Sciatic nerve (tissue), 2 donors: ENCODE data around the gene RALGAPB. TPM values are rescaled to one million over a fixed set of nuclear protein-coding genes. Genes with fewer than 3 reads are reported as not detected.
"Not testable (repeated sequence)": the region's sequence is repeated elsewhere in the genome, so short reads cannot be mapped to it uniquely, and the experiment has no call there.

Experiments
- ATAC-seq: fragments of 200-7000 bp; cut with Tn5 transposase; one replicate; pipeline ENCODE4 v1.9.1; 2020; ENCODE audit warnings: mild to moderate bottlenecking, moderate library complexity
- DNase-seq: peaks from one replicate; pipeline ENCODE4 v3.0.0-alpha.2; 2020; ENCODE audit warnings: low spot score
- intact Hi-C: fragments of 100-400 bp; cut with DNase I; formaldehyde crosslinking; loops from one replicate; pipeline ENCODE4 v1.14.2; 2022
- total RNA-seq: library from RNA; stranded (reverse); fragmentation: NEBNext Ultra II Directional; extraction: Animal tissue kit (Norgen Biotek cat#: 25700); gene quantifications from one replicate; pipeline ENCODE4 v1.2.1, GENCODE V29; 2021
- donor health status: DM: no; HTN: no; CAD: no.
- donor health status: DM: no; HTN: no; CAD: no.

Gene RALGAPB
- total RNA-seq, 1 donor from 2014 or later = 40.9 TPM

DNA sequence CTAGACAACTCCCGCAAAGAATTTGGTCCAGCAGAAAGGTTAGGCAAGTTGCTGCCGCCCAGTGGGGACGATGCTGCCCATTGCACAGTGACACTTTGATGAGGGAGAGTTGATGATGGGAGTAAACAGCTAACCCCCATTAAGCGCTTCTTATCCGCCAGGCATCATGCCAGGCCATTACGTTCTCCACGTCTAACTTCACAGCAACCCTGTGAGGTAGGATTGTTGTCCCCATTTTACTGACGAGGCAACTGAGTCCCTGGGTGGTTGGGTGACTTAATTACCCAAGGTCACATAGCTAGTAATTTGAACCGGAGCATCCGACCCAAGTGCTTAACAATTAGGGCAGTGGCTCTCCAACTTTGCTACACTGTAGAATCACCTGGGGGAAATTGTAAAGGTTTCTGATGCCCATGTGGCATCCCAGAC lies 738 bp downstream of the RALGAPB start:
- DNase-seq (no peak), ATAC-seq (no peak)
- intact Hi-C loops = no loop called here

DNA sequence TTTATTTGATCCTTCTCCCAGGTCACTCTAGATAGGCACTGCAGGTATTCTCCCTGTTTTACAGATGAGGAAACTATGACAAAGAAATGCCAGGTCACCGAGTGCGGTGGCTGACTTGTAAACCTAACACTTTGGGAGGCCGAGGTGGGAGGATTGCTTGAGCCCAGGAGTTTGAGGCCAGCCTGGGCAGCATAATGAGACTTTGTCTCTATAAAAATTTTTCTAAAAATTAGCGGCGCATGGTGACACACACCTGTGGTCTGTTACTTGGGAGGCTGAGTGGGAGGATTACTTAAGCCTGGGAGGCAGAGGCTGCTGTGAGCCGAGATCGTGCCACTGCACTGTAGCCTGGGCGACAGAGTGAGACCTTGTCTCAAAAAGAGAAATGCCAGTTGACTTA lies 5.1 kb downstream of the RALGAPB start:
- intact Hi-C loops = no loop called here
- ATAC-seq = no peak
- no peak for DNase-seq

DNA sequence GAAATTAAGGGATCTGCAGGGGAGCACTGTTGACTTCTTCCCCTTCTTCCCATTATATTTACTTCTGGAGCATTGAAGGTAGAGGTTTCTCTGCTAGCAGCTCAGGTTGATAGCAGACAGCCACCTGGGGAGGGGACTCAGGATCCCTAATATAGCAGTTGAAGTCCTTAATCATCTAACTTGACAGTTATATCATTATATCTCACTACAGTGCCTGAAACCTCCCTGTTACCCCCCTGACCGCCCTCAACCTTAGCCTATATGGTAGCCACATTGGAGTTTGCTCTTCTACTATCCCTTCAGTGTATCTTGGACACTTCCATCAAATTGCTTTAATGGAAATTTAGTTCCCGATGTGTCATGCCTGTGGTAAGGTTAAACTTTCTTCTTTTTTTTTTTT lies 7.0 kb downstream of the RALGAPB start:
- DNase-seq (no peak), ATAC-seq (no peak)
- intact Hi-C loops = no loop called here

DNA sequence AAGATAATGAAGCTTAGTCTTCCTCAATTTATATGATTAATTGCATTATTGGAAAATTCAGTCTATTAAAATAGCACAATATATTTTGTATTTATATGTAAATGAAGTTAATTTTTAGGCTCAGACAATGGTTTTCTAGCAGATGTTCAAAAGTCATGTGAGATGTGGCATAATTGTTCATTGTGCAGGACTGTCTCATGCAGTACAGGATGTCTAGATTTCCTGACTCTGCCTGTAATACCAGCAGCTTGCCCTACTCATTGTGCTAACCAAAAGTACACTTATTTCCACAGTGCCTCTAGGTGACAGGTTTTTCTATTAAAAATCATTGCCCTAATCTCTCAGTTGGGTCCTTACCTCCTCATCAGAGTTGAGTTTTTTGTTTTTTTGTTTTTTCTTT lies 12.4 kb downstream of the RALGAPB start:
- intact Hi-C loops = no loop called here
- ATAC-seq = no peak

DNA sequence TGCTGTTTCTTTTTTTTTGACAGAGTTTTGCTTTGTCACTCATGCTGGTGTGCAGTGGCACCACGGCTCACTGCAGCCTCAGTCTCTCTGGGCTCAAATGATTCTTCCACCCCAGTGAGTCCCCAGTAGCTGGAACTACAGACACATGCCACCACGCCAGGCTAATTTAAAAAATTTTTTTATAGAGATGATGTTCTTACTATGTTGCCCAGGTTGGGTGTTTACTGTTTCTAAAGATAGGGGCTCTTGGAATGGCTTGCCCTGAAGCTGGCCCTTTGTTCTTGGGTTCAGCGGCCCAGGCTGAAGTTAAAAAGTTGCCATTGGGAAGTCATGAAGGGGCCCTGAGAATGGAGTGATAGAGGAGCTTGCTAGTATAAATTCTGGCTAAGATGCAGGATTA lies 16.5 kb downstream of the RALGAPB start:
- ATAC-seq (no peak), DNase-seq (no peak)
- intact Hi-C loops = no loop called here

More for the DNA sequence above, 12.4 kb downstream of the RALGAPB start:
- no peak for DNase-seq

DNA sequence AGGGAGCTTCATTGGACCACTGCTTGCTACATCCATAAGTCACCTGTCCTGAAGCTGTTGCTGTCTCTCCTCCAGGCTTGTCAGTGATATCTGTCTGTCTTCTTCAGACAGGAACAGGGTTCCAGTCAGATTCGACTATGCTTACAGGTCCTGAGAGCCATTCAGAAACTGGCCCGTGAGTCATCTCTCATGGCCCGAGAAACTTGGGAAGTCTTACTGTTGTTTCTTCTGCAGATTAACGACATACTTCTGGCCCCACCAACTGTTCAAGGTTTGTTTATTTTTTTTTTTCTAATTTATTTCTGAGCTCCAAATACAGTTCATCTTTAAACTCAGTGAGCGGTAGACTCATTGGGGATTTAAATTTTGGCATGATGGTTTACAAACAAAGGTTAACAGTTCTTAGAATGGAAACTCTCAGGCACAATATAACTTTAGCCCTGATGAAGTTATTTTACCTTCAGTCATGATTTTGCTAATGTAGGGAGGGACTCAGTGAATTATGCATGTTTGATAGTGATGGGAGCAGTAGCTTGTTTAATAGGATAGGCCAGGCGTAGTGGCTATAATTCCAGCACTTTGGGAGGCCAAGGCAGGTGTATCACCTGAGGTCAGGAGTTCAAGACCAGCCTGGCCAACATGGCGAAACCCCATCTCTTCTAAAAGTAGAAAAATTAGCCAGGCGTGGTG lies 24.7 kb downstream of the RALGAPB start:
- DNase-seq (no peak), ATAC-seq (no peak)
- intact Hi-C loops = no loop called here

DNA sequence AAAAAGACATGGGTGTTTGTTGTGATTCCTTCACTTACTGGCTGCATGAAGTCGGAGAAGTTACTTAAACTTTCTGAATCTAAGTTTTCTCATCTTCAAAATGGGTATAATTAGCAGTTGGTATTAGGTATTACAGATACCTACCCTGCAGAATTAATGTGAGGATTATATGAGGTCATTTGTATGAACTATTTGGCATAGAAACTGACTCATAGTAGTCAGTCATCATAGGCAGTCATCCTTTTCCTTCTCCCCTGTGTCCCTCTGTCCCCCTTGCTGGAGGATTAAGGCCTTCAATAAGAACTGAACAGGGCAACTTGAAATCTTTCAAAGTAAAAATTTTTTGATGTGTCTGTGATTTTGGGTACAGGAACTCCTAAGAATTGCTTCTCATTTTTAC lies 26.3 kb downstream of the RALGAPB start:
- ATAC-seq (no peak), DNase-seq (no peak)
- intact Hi-C loops = no loop called here

DNA sequence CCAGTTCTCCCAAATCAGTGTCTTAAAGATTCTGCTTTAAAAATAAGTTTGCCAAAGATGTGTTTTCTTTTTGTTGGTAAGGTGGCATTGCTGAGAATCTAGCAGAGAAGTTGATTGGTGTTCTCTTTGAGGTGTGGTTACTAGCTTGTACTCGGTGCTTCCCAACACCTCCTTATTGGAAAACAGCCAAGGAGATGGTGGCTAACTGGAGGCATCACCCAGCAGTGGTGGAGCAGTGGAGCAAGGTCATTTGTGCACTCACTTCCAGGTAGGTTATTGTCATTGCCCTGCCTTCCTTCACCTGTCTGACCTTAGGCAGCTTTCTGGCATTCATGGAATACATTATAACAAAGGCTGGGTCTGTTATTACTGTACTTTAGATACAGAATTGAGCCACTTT lies 26.7 kb downstream of the RALGAPB start:
- DNase-seq (no peak), ATAC-seq (no peak)
- intact Hi-C loops = no loop called here

DNA sequence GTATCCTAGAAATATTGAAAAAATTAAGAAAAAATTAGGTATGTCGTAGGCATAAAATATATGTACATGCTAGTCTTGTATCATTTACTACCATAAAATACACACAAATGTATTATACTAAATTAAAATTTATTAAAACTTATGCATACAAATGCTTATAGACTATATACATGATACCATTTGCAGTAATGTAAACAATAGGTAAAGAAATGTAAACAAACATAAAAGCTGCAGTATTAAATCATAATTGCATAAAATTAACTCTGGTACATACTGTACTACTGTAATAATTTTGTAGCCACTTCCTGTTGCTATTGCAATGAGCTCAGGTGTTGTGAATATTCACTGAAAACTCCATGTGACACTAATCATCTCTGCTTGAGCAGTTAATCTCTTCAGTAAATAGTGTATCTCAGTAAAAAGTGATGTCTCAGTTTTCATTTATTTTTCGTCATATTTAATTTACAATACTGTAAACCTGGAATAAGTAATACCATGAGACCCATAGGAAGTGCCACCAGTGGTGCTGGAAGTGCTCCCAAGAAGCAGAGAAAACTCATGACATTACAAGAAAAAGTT lies 29.3 kb downstream of the RALGAPB start:
- DNase-seq = no peak
- intact Hi-C loops = no loop called here
- ATAC-seq = no peak

DNA sequence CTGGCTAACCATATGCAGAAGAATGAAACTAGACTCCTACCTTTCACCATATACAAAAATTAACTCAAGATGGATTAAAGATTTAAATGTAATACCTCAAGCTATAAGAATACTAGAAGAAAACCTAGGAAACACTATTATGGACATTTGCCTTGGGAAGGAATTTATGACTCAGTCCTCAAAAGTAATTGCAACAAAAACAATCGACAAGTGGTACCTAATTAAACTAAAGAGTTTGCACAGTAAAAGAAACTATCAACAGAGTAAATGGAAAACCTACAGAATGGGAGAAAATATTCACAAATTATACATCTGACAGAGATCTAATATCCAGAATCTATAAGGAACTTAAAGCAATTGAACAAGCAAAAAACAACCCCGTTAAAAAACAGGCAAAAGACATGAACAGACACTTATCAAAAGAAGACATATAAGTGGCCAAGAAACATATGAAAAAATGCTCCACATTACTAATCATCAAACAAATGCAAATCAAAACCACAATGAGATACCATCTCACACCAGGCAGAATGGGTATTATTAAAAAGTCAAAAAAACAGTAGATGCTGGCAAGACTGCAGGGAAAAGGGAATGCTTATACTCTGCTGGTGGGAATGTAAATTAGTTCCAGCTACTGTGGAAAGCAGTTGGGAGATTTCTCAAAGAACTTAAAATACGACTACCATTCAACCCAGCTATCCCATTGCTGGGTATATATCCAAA lies 31.9 kb downstream of the RALGAPB start:
- DNase-seq (no peak), ATAC-seq (no peak)
- intact Hi-C loops = no loop called here

DNA sequence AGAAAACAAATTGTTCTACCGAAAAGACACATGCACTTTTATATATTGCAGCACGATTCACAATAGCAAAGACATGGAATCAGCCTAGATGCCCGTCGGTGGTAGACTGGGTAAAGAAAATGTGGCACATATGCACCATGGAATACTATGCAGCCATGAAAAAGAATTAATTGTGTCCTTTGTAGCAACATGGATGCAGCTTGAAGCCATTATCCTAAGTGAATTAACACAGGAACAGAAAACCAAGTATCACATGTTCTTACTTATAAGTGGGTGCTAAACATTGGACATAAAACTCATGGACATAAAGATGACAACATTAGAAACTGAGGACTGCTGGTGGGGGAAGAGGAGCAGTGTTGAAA lies 32.4 kb downstream of the RALGAPB start:
- ATAC-seq = no peak
- DNase-seq = no peak
- intact Hi-C loops = no loop called here

DNA sequence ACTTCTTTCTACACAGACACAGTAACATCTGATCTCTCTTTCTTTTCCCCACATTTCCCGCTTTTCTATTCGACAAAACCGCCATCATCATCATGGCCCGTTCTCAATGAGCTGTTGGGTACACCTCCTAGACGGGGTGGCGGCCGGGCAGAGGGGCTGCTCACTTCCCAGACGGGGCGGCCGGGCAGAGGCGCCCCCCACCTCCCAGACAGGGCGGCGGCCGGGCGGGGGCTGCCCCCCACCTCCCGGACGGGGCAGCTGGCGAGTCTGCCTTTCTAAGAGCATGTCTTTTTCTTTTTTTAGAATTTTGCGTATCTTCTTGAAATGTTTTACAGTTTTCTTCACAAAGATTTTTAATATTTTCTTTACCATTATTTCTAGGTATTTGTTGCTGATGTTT lies 39.1 kb downstream of the RALGAPB start:
- ATAC-seq, DNase-seq, intact Hi-C loops: not testable (repeated sequence)

DNA sequence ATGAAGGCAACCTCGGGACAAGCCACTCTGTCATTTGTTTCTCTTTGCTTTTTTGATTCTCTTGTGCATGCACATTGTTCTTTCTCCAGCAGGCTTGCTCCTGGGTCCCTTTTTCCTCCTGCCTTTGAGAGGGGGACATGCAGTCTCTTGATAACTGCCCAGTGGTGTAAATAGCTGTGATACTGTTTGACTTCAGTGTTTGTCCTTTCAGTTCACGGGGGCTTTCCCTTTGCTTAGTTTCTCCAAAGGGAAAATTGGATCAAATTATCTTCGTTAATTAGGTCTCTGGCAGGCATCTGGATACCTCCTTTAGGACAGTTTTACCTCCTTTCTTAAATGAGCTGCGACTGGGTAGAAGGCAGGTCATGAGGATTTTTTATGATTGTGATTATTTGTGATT lies 41.5 kb downstream of the RALGAPB start:
- ATAC-seq = no peak
- intact Hi-C loops = no loop called here
- DNase-seq = no peak

DNA sequence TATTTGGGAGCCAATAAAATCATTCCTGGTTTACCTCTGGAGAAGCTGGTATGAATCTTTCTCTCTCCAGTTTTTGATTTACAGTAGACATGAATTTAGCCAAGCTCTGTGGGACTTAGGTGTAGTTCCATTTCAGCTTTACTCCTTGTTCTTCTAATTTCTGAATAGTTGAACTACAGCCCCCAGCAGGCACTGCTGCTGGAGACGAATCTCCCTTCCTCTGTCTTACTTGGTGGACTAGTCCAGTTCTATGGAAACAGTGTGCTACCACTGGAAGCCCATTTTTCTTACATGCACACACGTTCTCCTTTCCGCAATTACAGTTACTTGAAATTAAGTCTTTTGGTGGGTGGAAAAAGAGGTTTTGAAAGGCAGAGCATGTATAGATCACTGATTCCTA lies 42.3 kb downstream of the RALGAPB start:
- ATAC-seq = no peak
- intact Hi-C loops = no loop called here

DNA sequence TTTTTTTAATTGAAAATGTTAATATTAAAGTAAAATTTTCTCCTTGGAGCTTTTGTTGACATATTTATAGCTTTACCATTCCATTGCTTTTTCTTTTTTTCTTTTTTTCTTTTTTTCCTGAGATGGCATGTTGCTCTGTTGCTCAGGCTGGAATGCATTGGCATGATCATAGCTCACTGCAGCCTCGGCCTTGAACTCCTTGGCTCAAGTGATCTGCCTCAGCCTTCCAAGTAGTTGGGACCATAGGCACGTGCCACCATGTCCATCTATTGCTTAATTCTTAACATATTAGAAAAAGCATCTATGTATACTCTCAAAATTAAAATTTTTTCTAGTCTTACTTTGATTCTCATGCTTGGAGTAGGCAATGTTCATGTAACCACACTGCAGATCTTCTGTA lies 43.0 kb downstream of the RALGAPB start:
- ATAC-seq = no peak
- intact Hi-C loops = no loop called here
- DNase-seq = no peak

More for the DNA sequence above, 42.3 kb downstream of the RALGAPB start:
- DNase-seq = no peak

DNA sequence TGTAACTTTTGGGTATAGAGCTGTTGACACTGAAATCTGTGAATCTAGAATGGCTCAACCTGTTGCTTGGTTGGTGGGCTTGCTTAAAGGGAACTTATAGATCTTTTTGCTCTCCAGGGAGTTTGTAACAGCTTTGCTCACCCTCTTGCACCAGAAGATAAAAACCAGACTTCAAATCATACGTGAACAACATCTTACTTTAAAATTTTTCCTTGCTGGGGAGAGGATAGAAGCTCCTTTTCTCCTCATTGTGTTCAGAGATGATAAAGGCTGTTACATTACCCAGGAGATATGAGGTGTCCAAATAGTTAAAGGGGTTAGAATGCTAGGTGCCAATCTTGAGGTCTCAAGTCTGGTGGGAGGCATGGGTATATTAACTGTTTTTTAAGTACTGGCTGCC lies 46.8 kb downstream of the RALGAPB start:
- no peak for DNase-seq
- no peak for ATAC-seq
- intact Hi-C loops = no loop called here

DNA sequence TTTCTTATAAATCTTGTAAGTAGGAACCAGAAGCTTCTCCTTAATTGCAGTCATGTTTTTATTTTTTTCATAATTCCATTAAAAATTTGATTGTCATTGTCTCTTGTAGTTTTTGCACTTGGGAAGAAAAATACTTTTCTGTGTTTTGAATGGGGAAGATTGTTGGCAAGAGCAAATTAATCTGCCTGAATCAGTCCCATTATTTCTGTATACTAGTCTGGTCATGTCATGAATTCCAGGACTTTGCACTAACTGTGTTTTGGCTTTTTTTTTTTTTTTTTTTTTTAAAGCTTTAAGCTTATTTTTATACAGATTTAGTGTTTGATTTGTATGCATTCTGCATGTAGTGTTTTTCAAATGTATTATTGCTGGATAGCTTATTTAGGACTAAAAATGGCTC lies 47.6 kb downstream of the RALGAPB start:
- ATAC-seq (no peak), DNase-seq (no peak)
- intact Hi-C loops = no loop called here

DNA sequence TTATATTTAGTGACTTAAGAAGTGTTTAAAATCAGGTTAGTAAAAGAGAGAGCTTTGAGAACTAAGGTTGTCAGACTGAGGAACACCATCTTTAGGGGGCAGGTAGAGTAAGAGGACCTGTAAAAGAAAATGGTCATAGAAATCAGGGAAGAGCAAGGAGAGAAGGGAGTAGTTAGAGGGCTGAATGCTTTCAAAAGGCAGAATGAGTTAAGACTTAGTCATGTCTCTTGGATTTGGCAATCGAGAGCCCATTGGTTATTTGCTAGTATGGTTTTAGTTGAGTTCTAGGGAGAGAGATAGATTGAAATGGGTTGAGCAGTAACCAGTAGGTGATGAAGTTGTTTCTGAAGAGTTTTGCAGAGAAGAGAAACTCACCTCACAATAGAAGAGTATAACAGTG lies 51.1 kb downstream of the RALGAPB start:
- intact Hi-C loops = no loop called here

DNA sequence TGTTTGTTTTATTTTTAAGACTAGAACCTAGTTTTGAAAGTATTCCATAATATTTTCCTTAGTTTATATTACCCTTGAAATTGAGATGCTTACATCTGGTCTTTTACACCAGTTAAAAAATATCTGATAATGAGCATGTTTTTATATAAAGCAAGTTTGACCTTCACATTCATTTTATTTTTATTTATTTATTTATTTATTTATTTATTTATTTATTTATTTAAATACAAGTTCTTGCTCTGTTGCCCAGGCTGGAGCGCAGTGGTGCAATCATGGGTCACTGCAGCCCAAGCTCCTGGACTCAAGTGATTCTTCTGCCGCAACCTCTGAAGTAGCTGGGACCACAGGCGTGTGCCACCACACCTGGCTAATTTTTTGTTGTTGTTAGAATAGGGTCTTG lies 55.5 kb downstream of the RALGAPB start:
- intact Hi-C loops = no loop called here
- DNase-seq = no peak

More for the DNA sequence above, 51.1 kb downstream of the RALGAPB start:
- ATAC-seq (no peak), DNase-seq (no peak)

DNA sequence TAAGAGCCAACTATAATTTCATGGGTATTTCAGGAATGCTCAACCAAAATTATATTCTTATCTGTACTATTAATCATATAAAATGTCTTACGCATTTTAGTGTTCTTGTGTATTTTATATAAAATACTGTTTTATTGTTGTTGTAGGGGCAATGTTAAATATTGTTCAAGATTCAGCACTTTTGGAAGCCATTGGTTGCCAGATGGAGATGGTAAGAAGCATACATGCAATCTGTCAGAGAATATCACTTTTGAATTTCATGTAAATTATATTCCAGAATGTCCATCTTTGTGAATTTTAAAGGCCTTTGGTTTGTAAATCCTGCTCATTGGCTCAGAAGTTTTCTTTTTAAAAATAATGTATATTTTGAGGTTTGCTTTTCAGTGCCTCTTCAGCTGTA lies 58.4 kb downstream of the RALGAPB start:
- ATAC-seq (no peak), DNase-seq (no peak)
- intact Hi-C loops = no loop called here

More for the DNA sequence above, 55.5 kb downstream of the RALGAPB start:
- no peak for ATAC-seq
